GM18868 (cell line): Measurements from ENCODE around the gene RIMS1.

ENCODE experiments used
- ATAC-seq: cut with Tn5 transposase; IDR thresholded peaks from one replicate; pipeline ENCODE4 v1.9.1; 2021; ENCODE audit warnings: mild to moderate bottlenecking, moderate library complexity; ENCODE audit not compliant: unreplicated experiment

Gene RIMS1

GRCh38 chr6:72084992-72085569 is 198.7 kb downstream of the RIMS1 start:
- ATAC-seq: no peak

GRCh38 chr6:72094506-72094905 is 208.2 kb downstream of the RIMS1 start:
- no peak for ATAC-seq

- ATAC-seq: no peak
Measured at GRCh38 chr6:72102561-72102960, 216.2 kb downstream of the RIMS1 start.

- ATAC-seq: no peak
Measured at GRCh38 chr6:72111611-72112010, 225.3 kb downstream of the RIMS1 start.

GRCh38 chr6:72130327-72130726 is 244.0 kb downstream of the RIMS1 start:
- no peak for ATAC-seq

GRCh38 chr6:72132427-72132826 is 246.1 kb downstream of the RIMS1 start:
- peak; percentile 61 for ATAC-seq

GRCh38 chr6:72132851-72133250 is 246.5 kb downstream of the RIMS1 start:
- peak; percentile 13 for ATAC-seq

GRCh38 chr6:72133324-72133723 is 247.0 kb downstream of the RIMS1 start:
- ATAC-seq: no peak

GRCh38 chr6:72140795-72141194 is 254.4 kb downstream of the RIMS1 start:
- no peak for ATAC-seq

GRCh38 chr6:72149715-72150114 is 263.4 kb downstream of the RIMS1 start:
- no peak for ATAC-seq

GRCh38 chr6:72151742-72152141 is 265.4 kb downstream of the RIMS1 start:
- ATAC-seq: no peak

GRCh38 chr6:72175916-72176315 is 289.6 kb downstream of the RIMS1 start:
- ATAC-seq: no peak

GRCh38 chr6:72182337-72183246 is 296.2 kb downstream of the RIMS1 start:
- peak; percentile 85 for ATAC-seq

- ATAC-seq: no peak
Measured at GRCh38 chr6:72203983-72204382, 317.6 kb downstream of the RIMS1 start.

- ATAC-seq: no peak
Measured at GRCh38 chr6:72205500-72205899, 319.1 kb downstream of the RIMS1 start.

GRCh38 chr6:72206606-72207005 is 320.3 kb downstream of the RIMS1 start:
- no peak for ATAC-seq

GRCh38 chr6:72212686-72213085 is 326.3 kb downstream of the RIMS1 start:
- peak; percentile 71 for ATAC-seq

GRCh38 chr6:72213654-72214053 is 327.3 kb downstream of the RIMS1 start:
- ATAC-seq: no peak

- no peak for ATAC-seq
Measured at GRCh38 chr6:72216222-72217068, 330.1 kb downstream of the RIMS1 start.

- no peak for ATAC-seq
Measured at GRCh38 chr6:72217626-72218025, 331.3 kb downstream of the RIMS1 start.

GRCh38 chr6:72218125-72218524 is 331.8 kb downstream of the RIMS1 start:
- peak; percentile 91 for ATAC-seq
